Left lung (tissue), 10 donors: ENCODE measurements around the gene LGR4. TPM values are rescaled to one million over a fixed set of nuclear protein-coding genes. Genes with fewer than 3 reads are reported as not detected.

Experiments used
- ATAC-seq: fragments of 200-7000 bp; cut with Tn5 transposase; one replicate; pipeline ENCODE4 v1.9.1; 2020; ENCODE audit warnings: moderate library complexity
- DNase-seq, 4 donors: peaks; one replicate each; pipeline ENCODE4 v3.0.0-alpha.2; 2013 to 2020
- H3K27ac ChIP-seq, 2 donors: fragments of 200-600 bp; sonication (generic) in 1 of 2; one replicate each; pipeline versions ENCODE4 v1.5.0 to v1.8.0; 2020 to 2021
- H3K27me3 ChIP-seq, 2 donors: fragments of 200-600 bp; sonication (generic) in 1 of 2; one replicate each; pipeline versions ENCODE4 v1.5.0 to v1.8.0; 2020 to 2021
- H3K36me3 ChIP-seq, 2 donors: fragments of 200-600 bp; sonication (generic) in 1 of 2; one replicate each; pipeline versions ENCODE4 v1.5.0 to v1.8.0; 2020 to 2021
- H3K4me1 ChIP-seq, 2 donors: fragments of 200-600 bp; one replicate each; pipeline ENCODE4 v1.8.0; 2021
- H3K4me3 ChIP-seq, 2 donors: fragments of 200-600 bp; sonication (generic) in 1 of 2; one replicate each; pipeline versions ENCODE4 v1.5.0 to v1.8.0; 2020 to 2021; ENCODE audit warnings: mild to moderate bottlenecking in 1 of 2
- H3K9me3 ChIP-seq, 2 donors: fragments of 200-600 bp; sonication (generic) in 1 of 2; one replicate each; pipeline versions ENCODE4 v1.5.0 to v1.8.0; 2020 to 2021
- CTCF ChIP-seq, 2 donors: fragments of 200-600 bp; sonication (generic) in 1 of 2; IDR thresholded peaks; one replicate each; pipeline versions ENCODE4 v1.5.0 to v1.8.0; 2021; ENCODE audit warnings: antibody characterized with exemption in 2 of 2
- intact Hi-C, 2 donors: fragments of 100-400 bp; cut with DNase I; formaldehyde crosslinking; loops; one replicate each; pipeline versions ENCODE4 v1.11.2 to v1.14.2; 2022
- polyA plus RNA-seq, 6 donors: library from polyadenylated mRNA; unstranded; fragments of 120-200 nt; gene quantifications; one replicate each; pipeline ENCODE4 v1.2.1, GENCODE V29; 2013; ENCODE audit not compliant: insufficient read length in 6 of 6
- total RNA-seq, 2 donors: library from RNA; stranded (reverse); fragmentation: NEBNext Ultra II Directional; extraction: Animal tissue kit (Norgen Biotek cat#: 25700); gene quantifications; one replicate each; pipeline ENCODE4 v1.2.1, GENCODE V29; 2021
- donor health status: DM: no; HTN: yes; CAD: no.
- donor health status: DM: no; HTN: no; CAD: no.

The LGR4 gene
- total and polyA plus RNA-seq, 8 donors, result 4.0 to 23.7 (median 21.7) TPM

GRCh38 chr11:27471589-27472397 is 797 bp downstream of the LGR4 start:
- intact Hi-C loops, result no loop called here
- H3K4me1 ChIP-seq, result peaks cover 5 to 10% of the 10 kb centered on the region in 2 donors
- no peak for TF ChIP-seq CTCF (IDR thresholded peaks at IDR 0.05)
- peaks cover 0 to 54% of the 10 kb centered on the region in 2 donors for H3K27me3 ChIP-seq
- no peaks in the 10 kb centered on the region for H3K36me3 ChIP-seq
- H3K9me3 ChIP-seq, result no peaks in the 10 kb centered on the region
- peak overlapping the region; percentile 56 to 58 for H3K4me3 ChIP-seq
- DNase-seq (peak in 3 of 4 donors; percentile 24 to 85 (median 55)), ATAC-seq (peak; percentile 36)
- peak overlapping the region; percentile 68 to 70 for H3K27ac ChIP-seq

- intact Hi-C loops, result no loop called here
- Histone ChIP-seq H3K4me3 (peak overlapping the region; percentile 56 to 58), H3K9me3 (no peaks in the 10 kb centered on the region), H3K27me3 (peaks cover 0 to 54% of the 10 kb centered on the region in 2 donors), H3K27ac (no peak overlapping the region), H3K4me1 (peaks cover 5 to 10% of the 10 kb centered on the region in 2 donors), H3K36me3 (no peaks in the 10 kb centered on the region)
- no peak for ATAC-seq
- DNase-seq, result no peak
- no peak for TF ChIP-seq CTCF (IDR thresholded peaks at IDR 0.05)
Measured at GRCh38 chr11:27470826-27471588, 1.6 kb downstream of the LGR4 start.

GRCh38 chr11:27470166-27470565 is 2.4 kb downstream of the LGR4 start:
- Histone ChIP-seq H3K4me3 (no peak overlapping the region), H3K9me3 (no peaks in the 10 kb centered on the region), H3K27ac (no peak overlapping the region), H3K4me1 (peaks cover 5 to 10% of the 10 kb centered on the region in 2 donors), H3K36me3 (no peaks in the 10 kb centered on the region), H3K27me3 (peaks cover 0 to 54% of the 10 kb centered on the region in 2 donors)
- intact Hi-C loops, result no loop called here
- no peak for TF ChIP-seq CTCF (IDR thresholded peaks at IDR 0.05)
- no peak for ATAC-seq
- no peak for DNase-seq

- Histone ChIP-seq H3K27me3 (peaks cover 0 to 51% of the 10 kb centered on the region in 2 donors), H3K4me1 (peaks cover 5 to 10% of the 10 kb centered on the region in 2 donors), H3K4me3 (no peak overlapping the region), H3K36me3 (no peaks in the 10 kb centered on the region), H3K27ac (no peak overlapping the region), H3K9me3 (no peaks in the 10 kb centered on the region)
- intact Hi-C loops, result no loop called here
- ATAC-seq (no peak), DNase-seq (no peak)
- no peak for TF ChIP-seq CTCF (IDR thresholded peaks at IDR 0.05)
Measured at GRCh38 chr11:27468995-27469695, 3.4 kb downstream of the LGR4 start.
